NCI-H146 (cell line): ENCODE data around the gene RPRD1A.
"Not testable (repeated sequence)": the region's sequence is repeated elsewhere in the genome, so short reads cannot be mapped to it uniquely, and the experiment has no call there.

Experiments
- DNase-seq: peaks from one replicate; lab custom pipeline; 2025; lab: John Stamatoyannopoulos, UW

The RPRD1A gene

GRCh38 chr18:36078751-36079529 lies 11.6 kb upstream of the RPRD1A start:
- no peak for DNase-seq

GRCh38 chr18:36077764-36078163 lies 10.4 kb upstream of the RPRD1A start:
- not testable (repeated sequence) for DNase-seq

- DNase-seq = no peak
These were observed 8.7 kb upstream of the RPRD1A start for GRCh38 chr18:36075862-36076587.

GRCh38 chr18:36074435-36074834 lies 7.1 kb upstream of the RPRD1A start:
- no peak for DNase-seq

GRCh38 chr18:36073676-36074075 lies 6.3 kb upstream of the RPRD1A start:
- no peak for DNase-seq

- DNase-seq = not testable (repeated sequence)
These were observed 5.0 kb upstream of the RPRD1A start for GRCh38 chr18:36072406-36072805.

GRCh38 chr18:36066686-36067054 lies 689 bp downstream of the RPRD1A start:
- peak; percentile 62 for DNase-seq

- no peak for DNase-seq
These were observed 1.4 kb downstream of the RPRD1A start for GRCh38 chr18:36066001-36066400.

- DNase-seq = not testable (repeated sequence)
These were observed 2.6 kb downstream of the RPRD1A start for GRCh38 chr18:36064809-36065079.

GRCh38 chr18:36064027-36064808 lies 3.1 kb downstream of the RPRD1A start:
- no peak for DNase-seq

GRCh38 chr18:36058674-36059073 lies 8.7 kb downstream of the RPRD1A start:
- DNase-seq = no peak

GRCh38 chr18:36051760-36052159 lies 15.6 kb downstream of the RPRD1A start:
- no peak for DNase-seq

- no peak for DNase-seq
These were observed 16.9 kb downstream of the RPRD1A start for GRCh38 chr18:36050479-36050878.

- no peak for DNase-seq
These were observed 19.8 kb downstream of the RPRD1A start for GRCh38 chr18:36047521-36047920.

GRCh38 chr18:36046898-36047297 lies 20.5 kb downstream of the RPRD1A start:
- DNase-seq = no peak

GRCh38 chr18:36045241-36045991 lies 21.9 kb downstream of the RPRD1A start:
- no peak for DNase-seq

- DNase-seq = no peak
These were observed 24.2 kb downstream of the RPRD1A start for GRCh38 chr18:36043153-36043552.

- DNase-seq = no peak
These were observed 26.2 kb downstream of the RPRD1A start for GRCh38 chr18:36041146-36041545.

- DNase-seq = no peak
These were observed 29.2 kb downstream of the RPRD1A start for GRCh38 chr18:36038102-36038663.

- peak; percentile 94 for DNase-seq
These were observed 32.1 kb downstream of the RPRD1A start for GRCh38 chr18:36035253-36035652.

- DNase-seq = no peak
These were observed 33.0 kb downstream of the RPRD1A start for GRCh38 chr18:36034299-36034895.
